MM.1S (cell line): ENCODE measurements around the gene IZUMO3.

Experiments used
- DNase-seq: peaks from one replicate; pipeline ENCODE4 v3.0.0-alpha.2; 2015
- H2AFZ ChIP-seq: fragments of 300-600 bp; sonication (generic); 2 replicates; pipeline ENCODE4 v1.6.0; 2016; ENCODE audit warnings: antibody characterized with exemption, low read length
- H3F3A ChIP-seq: fragments of 300-600 bp; sonication (generic); 2 replicates; pipeline ENCODE4 v1.6.1; 2016; ENCODE audit warnings: mild to moderate bottlenecking, antibody characterized with exemption, low read length, moderate library complexity, mixed read lengths; ENCODE audit not compliant: insufficient read depth
- H3K27ac ChIP-seq: fragments of 300-600 bp; sonication (generic); 2 replicates; pipeline ENCODE4 v1.5.1; 2016; ENCODE audit warnings: mild to moderate bottlenecking, low read length
- H3K27me3 ChIP-seq: fragments of 300-600 bp; sonication (generic); replicated peaks from 2 replicates; pipeline ENCODE4 v1.6.0; 2016; ENCODE audit warnings: low read length; ENCODE audit not compliant: insufficient read depth
- H3K36me3 ChIP-seq: fragments of 300-600 bp; sonication (generic); replicated peaks from 2 replicates; pipeline ENCODE4 v1.6.1; 2016; ENCODE audit warnings: mild to moderate bottlenecking, low read length, mixed read lengths; ENCODE audit not compliant: insufficient read depth
- H3K4me1 ChIP-seq: fragments of 300-600 bp; sonication (generic); 2 replicates; pipeline ENCODE4 v1.6.1; 2016; ENCODE audit warnings: low read length, mixed read lengths
- H3K4me2 ChIP-seq: fragments of 300-600 bp; sonication (generic); 2 replicates; pipeline ENCODE4 v1.6.0; 2016; ENCODE audit warnings: low read depth, low read length
- H3K4me3 ChIP-seq: fragments of 300-600 bp; sonication (generic); 2 replicates; pipeline ENCODE4 v1.5.1; 2016; ENCODE audit warnings: low read length, mixed read lengths
- H3K79me2 ChIP-seq: fragments of 300-600 bp; sonication (generic); 2 replicates; pipeline ENCODE4 v1.6.1; 2016; ENCODE audit warnings: mixed run types, low read length, mixed read lengths
- H3K9ac ChIP-seq: fragments of 300-600 bp; sonication (generic); 2 replicates; pipeline ENCODE4 v1.6.1; 2016; ENCODE audit warnings: low read length, mixed read lengths
- H3K9me2 ChIP-seq: fragments of 300-600 bp; sonication (generic); replicated peaks from 2 replicates; pipeline ENCODE4 v1.6.1; 2016; ENCODE audit warnings: mild to moderate bottlenecking, low read length, mixed read lengths; ENCODE audit not compliant: insufficient read depth
- H3K9me3 ChIP-seq: fragments of 300-600 bp; sonication (generic); replicated peaks from 2 replicates; pipeline ENCODE4 v1.6.1; 2016; ENCODE audit warnings: mild to moderate bottlenecking, low read length, mixed read lengths; ENCODE audit not compliant: insufficient read depth
- H4K20me1 ChIP-seq: fragments of 300-600 bp; sonication (generic); 2 replicates; pipeline ENCODE4 v1.6.1; 2016; ENCODE audit warnings: mild to moderate bottlenecking, low read length, moderate library complexity, mixed read lengths; ENCODE audit not compliant: insufficient read depth
- CTCF ChIP-seq: fragments of 300-600 bp; sonication (generic); IDR thresholded peaks from 2 replicates; pipeline ENCODE4 v1.5.1; 2016; ENCODE audit warnings: antibody characterized with exemption, low read length, mixed read lengths
- EZH2 ChIP-seq: fragments of 300-600 bp; sonication (generic); optimal IDR thresholded peaks from 2 replicates; pipeline ENCODE3; 2017; ENCODE audit warnings: low read depth, mild to moderate bottlenecking, antibody characterized with exemption, low read length, mixed read lengths
- EZH2phosphoT487 ChIP-seq: fragments of 300-600 bp; sonication (generic); IDR thresholded peaks from 2 replicates; pipeline ENCODE4 v1.6.1; 2018; ENCODE audit warnings: antibody characterized with exemption, low read length

IZUMO3 gene

GRCh38 chr9:24545847-24546522, at the start of gene IZUMO3:
TSS of gene IZUMO3 (minus strand) at chr9:24545897. CDS start at chr9:24545649, 248 bp downstream.
- Histone ChIP-seq H4K20me1 (no peaks in the 10 kb centered on the region), H3K4me2 (no peak within 1 kb of the TSS), H3K36me3 (no peaks in the 10 kb centered on the region), H2AFZ (no peak within 1 kb of the TSS), H3F3A (no peaks in the 10 kb centered on the region), H3K4me3 (no peak within 1 kb of the TSS), H3K27me3 (no peaks in the 10 kb centered on the region), H3K9me2 (no peaks in the 10 kb centered on the region), H3K9ac (no peak within 1 kb of the TSS), H3K4me1 (no peaks in the 10 kb centered on the region), H3K79me2 (no peaks in the 10 kb centered on the region), H3K9me3 (no peaks in the 10 kb centered on the region), H3K27ac (no peak within 1 kb of the TSS)
- no peak for DNase-seq
- TF ChIP-seq EZH2: no peak
- no peak for TF ChIP-seq EZH2phosphoT487
- TF ChIP-seq CTCF: no peak

- no peak for DNase-seq
- H3K79me2 ChIP-seq: no peaks in the 10 kb centered on the region
- no peaks in the 10 kb centered on the region for H3K9me3 ChIP-seq
- H3K27me3 ChIP-seq: no peaks in the 10 kb centered on the region
- no peak overlapping the region for H3K4me3 ChIP-seq
- no peak overlapping the region for H3K4me2 ChIP-seq
- no peaks in the 10 kb centered on the region for H3K9me2 ChIP-seq
- no peak overlapping the region for H3K27ac ChIP-seq
- H2AFZ ChIP-seq: no peak overlapping the region
- no peak overlapping the region for H3K9ac ChIP-seq
- TF ChIP-seq EZH2phosphoT487: no peak
- no peak for TF ChIP-seq CTCF
- TF ChIP-seq EZH2: no peak
- no peaks in the 10 kb centered on the region for H4K20me1 ChIP-seq
- no peaks in the 10 kb centered on the region for H3K36me3 ChIP-seq
- H3F3A ChIP-seq: no peaks in the 10 kb centered on the region
- no peaks in the 10 kb centered on the region for H3K4me1 ChIP-seq
Observed at GRCh38 chr9:24594234-24594850, 48.6 kb upstream of the IZUMO3 start.

- H2AFZ ChIP-seq: no peak overlapping the region
- H3F3A ChIP-seq: no peaks in the 10 kb centered on the region
- no peaks in the 10 kb centered on the region for H3K36me3 ChIP-seq
- no peak for DNase-seq
- no peak overlapping the region for H3K4me3 ChIP-seq
- H3K27me3 ChIP-seq: no peaks in the 10 kb centered on the region
- H3K27ac ChIP-seq: no peak overlapping the region
- H3K4me2 ChIP-seq: no peak overlapping the region
- no peaks in the 10 kb centered on the region for H3K4me1 ChIP-seq
- no peaks in the 10 kb centered on the region for H3K79me2 ChIP-seq
- no peaks in the 10 kb centered on the region for H4K20me1 ChIP-seq
- H3K9me3 ChIP-seq: no peaks in the 10 kb centered on the region
- H3K9ac ChIP-seq: no peak overlapping the region
- no peak for TF ChIP-seq EZH2phosphoT487
- TF ChIP-seq EZH2: no peak
- TF ChIP-seq CTCF: no peak
- H3K9me2 ChIP-seq: no peaks in the 10 kb centered on the region
Observed at GRCh38 chr9:24590432-24590831, 44.7 kb upstream of the IZUMO3 start.
